Sigmoid colon (tissue), 3 donors: ENCODE measurements around the gene USP32.

ENCODE experiments used
- CTCF ChIP-seq, 4 experiments: fragments of 450-650 bp in 3 of 4; fragments of 200-600 bp in 1 of 4; IDR thresholded peaks; one replicate each; pipeline ENCODE4 v1.5.1; 2016 to 2019; ENCODE audit warnings: antibody characterized with exemption in 4 of 4, mild to moderate bottlenecking in 3 of 4, moderate library complexity in 2 of 4
- POLR2A ChIP-seq, 2 donors: fragments of 450-650 bp; IDR thresholded peaks; one replicate each; pipeline ENCODE4 v1.6.1; 2016; ENCODE audit warnings: antibody characterized with exemption in 2 of 2, mild to moderate bottlenecking in 2 of 2, moderate library complexity in 2 of 2

DNA sequence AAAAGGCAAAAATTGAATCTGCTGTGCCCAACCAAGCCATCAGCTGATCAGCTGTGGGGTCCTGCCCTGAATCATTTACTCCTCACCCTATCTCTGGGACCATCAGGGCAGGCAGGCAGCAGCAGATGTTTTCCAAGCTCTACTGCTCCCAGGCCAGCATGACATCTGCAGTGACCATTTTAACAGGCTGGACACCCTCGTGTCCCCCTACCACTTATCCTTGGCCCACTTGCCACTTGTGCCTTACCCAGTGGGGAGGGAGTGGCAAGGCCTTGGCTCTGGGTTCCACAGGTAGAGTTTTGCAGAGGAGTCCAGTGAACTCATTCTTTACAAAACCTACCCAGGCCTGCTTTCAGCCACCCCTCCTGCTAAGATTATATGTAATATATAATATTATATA, 254.2 kb downstream of the USP32 start:
- TF ChIP-seq POLR2A (IDR thresholded peaks at IDR 0.05): no peak
- TF ChIP-seq CTCF (IDR thresholded peaks at IDR 0.05): no peak
